IPS-NIHi11 (cell line): ENCODE measurements around the gene SCAMP1.
A peak's percentile ranks its signal among the peaks of the same experiment; 100 is the strongest.

Source experiments
- DNase-seq: peaks from one replicate; pipeline ENCODE4 v3.0.0; 2012; ENCODE audit warnings: mixed read lengths, low spot score

SCAMP1 gene

GRCh38 chr5:78514427-78515330 is 154.3 kb downstream of the SCAMP1 start:
- DNase-seq = no peak

- no peak for DNase-seq
Measured at GRCh38 chr5:78515670-78516069, 155.3 kb downstream of the SCAMP1 start.

GRCh38 chr5:78518365-78519197 is 158.2 kb downstream of the SCAMP1 start:
- peak; percentile 70 for DNase-seq

- no peak for DNase-seq
Measured at GRCh38 chr5:78519198-78519941, 159.0 kb downstream of the SCAMP1 start.

- no peak for DNase-seq
Measured at GRCh38 chr5:78521455-78521854, 161.0 kb downstream of the SCAMP1 start.

GRCh38 chr5:78522476-78523260 is 162.3 kb downstream of the SCAMP1 start:
- no peak for DNase-seq

- DNase-seq = no peak
Measured at GRCh38 chr5:78523314-78524193, 163.1 kb downstream of the SCAMP1 start.

GRCh38 chr5:78526049-78526525 is 165.7 kb downstream of the SCAMP1 start:
- DNase-seq = no peak

GRCh38 chr5:78527054-78527859 is 166.8 kb downstream of the SCAMP1 start:
- no peak for DNase-seq

- no peak for DNase-seq
Measured at GRCh38 chr5:78527925-78528324, 167.5 kb downstream of the SCAMP1 start.
